SK-N-SH (cell line): ENCODE results near the gene TANGO6.

Experiments used
- CHD2 ChIP-seq: fragments of 150-350 bp; IDR thresholded peaks from 2 replicates; pipeline ENCODE4 v1.6.1; 2018; ENCODE audit warnings: low read length; ENCODE audit not compliant: partially characterized antibody
- GABPA ChIP-seq: IDR thresholded peaks from 2 replicates; pipeline ENCODE4 v1.4.0; 2012; ENCODE audit warnings: low read depth, mild to moderate bottlenecking
- GATA2 ChIP-seq: sonication (generic); formaldehyde crosslinking; IDR thresholded peaks from 2 replicates; pipeline ENCODE4 v1.5.0; 2020; ENCODE audit warnings: mild to moderate bottlenecking, missing genetic modification reagents
- MXI1 ChIP-seq: IDR thresholded peaks from 2 replicates; pipeline ENCODE4 v1.6.1; 2012; ENCODE audit warnings: mild to moderate bottlenecking, low read depth, low read length, improper control_type of control experiment
- RAD21 ChIP-seq: IDR thresholded peaks from 2 replicates; pipeline ENCODE4 v1.6.1; 2012; ENCODE audit warnings: mild to moderate bottlenecking, low read length
- RFX5 ChIP-seq: IDR thresholded peaks from 2 replicates; pipeline ENCODE4 v1.6.1; 2012; ENCODE audit warnings: mild to moderate bottlenecking, improper control_type of control experiment, low read length
- TF ChIP-seq, protein P1 (sequence below): fragments of 200-600 bp; sonication (generic); IDR thresholded peaks from 2 replicates; pipeline ENCODE4 v1.6.1; 2017; ENCODE audit warnings: antibody characterized with exemption, mild to moderate bottlenecking, moderate library complexity
- TF ChIP-seq, protein P2 (sequence below): IDR thresholded peaks from 2 replicates; pipeline ENCODE4 v1.6.1; 2012; ENCODE audit warnings: mild to moderate bottlenecking, low read depth, low read length, moderate library complexity

DNA sequence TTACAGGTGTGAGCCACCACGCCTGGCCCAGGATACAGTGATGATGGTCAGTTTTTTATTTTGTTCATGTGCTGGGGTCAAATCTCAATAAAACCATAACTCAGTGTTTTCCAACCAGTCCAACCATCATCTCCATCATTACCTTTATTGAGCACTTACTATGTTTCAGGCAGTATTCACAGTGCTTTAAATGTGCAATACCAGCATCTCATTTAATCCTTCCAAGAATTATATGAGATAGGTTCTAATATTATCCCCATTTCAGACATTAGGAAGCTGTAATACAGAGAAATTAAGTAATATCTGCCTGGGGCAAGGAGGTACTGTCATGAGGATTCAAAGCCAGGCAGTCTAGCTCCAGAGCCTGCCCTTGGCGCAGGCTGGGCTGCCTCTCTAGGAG, 36.9 kb upstream of the TANGO6 start:
- TF ChIP-seq, protein P1, sequence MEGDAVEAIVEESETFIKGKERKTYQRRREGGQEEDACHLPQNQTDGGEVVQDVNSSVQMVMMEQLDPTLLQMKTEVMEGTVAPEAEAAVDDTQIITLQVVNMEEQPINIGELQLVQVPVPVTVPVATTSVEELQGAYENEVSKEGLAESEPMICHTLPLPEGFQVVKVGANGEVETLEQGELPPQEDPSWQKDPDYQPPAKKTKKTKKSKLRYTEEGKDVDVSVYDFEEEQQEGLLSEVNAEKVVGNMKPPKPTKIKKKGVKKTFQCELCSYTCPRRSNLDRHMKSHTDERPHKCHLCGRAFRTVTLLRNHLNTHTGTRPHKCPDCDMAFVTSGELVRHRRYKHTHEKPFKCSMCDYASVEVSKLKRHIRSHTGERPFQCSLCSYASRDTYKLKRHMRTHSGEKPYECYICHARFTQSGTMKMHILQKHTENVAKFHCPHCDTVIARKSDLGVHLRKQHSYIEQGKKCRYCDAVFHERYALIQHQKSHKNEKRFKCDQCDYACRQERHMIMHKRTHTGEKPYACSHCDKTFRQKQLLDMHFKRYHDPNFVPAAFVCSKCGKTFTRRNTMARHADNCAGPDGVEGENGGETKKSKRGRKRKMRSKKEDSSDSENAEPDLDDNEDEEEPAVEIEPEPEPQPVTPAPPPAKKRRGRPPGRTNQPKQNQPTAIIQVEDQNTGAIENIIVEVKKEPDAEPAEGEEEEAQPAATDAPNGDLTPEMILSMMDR: no peak
- TF ChIP-seq, protein P2, sequence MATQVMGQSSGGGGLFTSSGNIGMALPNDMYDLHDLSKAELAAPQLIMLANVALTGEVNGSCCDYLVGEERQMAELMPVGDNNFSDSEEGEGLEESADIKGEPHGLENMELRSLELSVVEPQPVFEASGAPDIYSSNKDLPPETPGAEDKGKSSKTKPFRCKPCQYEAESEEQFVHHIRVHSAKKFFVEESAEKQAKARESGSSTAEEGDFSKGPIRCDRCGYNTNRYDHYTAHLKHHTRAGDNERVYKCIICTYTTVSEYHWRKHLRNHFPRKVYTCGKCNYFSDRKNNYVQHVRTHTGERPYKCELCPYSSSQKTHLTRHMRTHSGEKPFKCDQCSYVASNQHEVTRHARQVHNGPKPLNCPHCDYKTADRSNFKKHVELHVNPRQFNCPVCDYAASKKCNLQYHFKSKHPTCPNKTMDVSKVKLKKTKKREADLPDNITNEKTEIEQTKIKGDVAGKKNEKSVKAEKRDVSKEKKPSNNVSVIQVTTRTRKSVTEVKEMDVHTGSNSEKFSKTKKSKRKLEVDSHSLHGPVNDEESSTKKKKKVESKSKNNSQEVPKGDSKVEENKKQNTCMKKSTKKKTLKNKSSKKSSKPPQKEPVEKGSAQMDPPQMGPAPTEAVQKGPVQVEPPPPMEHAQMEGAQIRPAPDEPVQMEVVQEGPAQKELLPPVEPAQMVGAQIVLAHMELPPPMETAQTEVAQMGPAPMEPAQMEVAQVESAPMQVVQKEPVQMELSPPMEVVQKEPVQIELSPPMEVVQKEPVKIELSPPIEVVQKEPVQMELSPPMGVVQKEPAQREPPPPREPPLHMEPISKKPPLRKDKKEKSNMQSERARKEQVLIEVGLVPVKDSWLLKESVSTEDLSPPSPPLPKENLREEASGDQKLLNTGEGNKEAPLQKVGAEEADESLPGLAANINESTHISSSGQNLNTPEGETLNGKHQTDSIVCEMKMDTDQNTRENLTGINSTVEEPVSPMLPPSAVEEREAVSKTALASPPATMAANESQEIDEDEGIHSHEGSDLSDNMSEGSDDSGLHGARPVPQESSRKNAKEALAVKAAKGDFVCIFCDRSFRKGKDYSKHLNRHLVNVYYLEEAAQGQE: no peak
- TF ChIP-seq RAD21: no peak
- no peak for TF ChIP-seq GATA2 (CRISPR knock-in tag)
- no peak for TF ChIP-seq CHD2
- TF ChIP-seq RFX5: no peak
- no peak for TF ChIP-seq GABPA
- no peak for TF ChIP-seq MXI1
